Stimulated activated CD4-positive, alpha-beta T cell treated with anti-CD3 and anti-CD28 coated beads, Interleukin-4, amount 100 ng/mL, for 24 hours (primary cell): Measurements from ENCODE around the gene CA9.
A peak's percentile ranks its signal among the peaks of the same experiment; 100 is the strongest.

Experiments
- DNase-seq: peaks from one replicate; pipeline ENCODE4 v3.0.0-alpha.2; 2020

Gene CA9

DNA sequence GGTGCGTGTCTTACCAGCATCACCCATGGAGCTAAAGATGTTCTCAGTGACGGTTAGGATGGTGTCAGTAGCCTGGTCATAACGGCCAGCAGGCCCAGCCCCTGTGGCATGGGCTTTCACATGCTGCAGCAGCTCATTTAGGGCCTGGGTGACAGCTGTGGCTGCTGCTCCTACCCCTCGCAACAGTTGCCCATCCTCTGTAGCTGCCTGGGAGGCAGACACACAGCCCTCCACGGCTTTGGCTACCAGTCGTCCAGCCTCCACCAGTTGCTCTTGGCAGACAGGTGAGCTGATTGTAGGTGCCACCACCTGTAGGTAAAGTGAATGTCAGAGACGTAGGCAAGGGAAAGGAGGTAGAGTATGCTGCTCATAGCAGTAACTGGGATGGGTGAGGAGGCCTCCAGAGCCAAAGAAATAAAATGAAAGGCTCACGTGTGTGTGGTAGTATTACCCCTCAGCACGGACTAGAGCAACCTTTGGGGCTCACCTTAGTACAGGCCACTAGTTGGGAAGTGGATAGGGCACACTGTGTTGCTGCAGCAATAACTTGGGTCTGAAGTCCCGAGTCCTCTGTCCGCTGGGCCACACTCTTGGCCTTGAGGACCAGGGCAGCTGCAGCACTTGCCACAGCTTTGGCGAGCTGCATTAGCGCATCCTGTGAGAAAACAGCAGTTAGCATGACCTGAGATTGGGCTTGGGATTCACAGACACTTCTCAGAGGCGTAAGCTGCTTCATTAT lies 43.6 kb downstream of the CA9 start:
- no peak for DNase-seq

DNA sequence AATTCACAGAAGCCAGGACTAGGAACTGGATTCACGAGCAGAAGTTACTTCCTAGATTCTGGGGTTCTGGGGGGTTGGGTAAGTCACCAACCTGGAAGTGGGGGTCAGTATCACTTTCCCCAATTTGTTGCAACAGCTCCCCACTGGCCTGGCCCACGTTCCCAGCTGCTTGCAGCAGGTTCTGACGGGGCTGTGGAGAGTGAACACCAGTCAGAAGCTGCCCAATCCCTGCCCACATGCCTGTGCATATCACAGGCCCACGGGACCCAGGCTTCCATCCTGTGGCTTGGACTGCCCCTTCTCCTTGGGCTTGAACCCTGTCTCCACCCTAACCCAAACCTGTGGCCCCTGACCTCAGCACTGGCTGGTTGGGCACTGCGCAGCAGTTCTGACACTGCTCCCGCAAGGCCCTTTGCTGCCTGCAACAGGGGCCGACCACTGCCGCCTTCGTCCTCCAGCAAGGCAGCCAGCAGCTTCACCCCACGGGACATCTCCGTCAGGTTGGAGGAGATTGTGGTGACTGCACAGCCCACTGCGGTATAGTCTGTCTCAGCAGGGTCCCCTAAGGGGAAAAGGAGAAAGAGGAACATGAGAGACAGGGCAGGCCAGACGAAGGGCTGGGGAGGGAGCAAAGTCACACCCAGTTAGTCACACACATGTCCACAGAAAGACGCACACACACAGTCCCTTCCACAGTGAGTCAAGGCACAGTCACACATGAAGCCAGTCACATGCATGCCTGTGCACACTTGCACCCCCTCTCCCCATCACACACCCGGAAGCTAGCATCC lies 45.2 kb downstream of the CA9 start:
- no peak for DNase-seq

DNA sequence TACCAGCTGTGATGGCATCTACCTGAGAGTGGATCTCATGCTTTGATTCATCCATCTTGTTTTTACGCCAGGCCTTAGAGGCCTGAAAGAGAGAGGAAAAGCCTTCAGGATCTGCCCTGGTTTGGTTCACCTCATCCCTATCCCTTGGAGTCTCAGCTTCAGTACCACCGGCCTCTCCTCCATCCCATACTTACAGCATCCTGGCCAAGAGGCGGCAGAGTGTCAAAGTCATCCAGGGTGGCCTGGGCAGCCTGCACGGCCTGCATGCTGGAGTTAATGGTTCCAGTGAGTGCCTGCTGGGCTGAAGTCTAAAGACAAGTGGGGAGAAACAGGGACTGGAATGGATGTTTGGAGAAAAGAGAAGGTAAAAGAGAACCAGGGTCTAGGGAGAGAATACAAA lies 45.8 kb downstream of the CA9 start:
- DNase-seq = no peak

DNA sequence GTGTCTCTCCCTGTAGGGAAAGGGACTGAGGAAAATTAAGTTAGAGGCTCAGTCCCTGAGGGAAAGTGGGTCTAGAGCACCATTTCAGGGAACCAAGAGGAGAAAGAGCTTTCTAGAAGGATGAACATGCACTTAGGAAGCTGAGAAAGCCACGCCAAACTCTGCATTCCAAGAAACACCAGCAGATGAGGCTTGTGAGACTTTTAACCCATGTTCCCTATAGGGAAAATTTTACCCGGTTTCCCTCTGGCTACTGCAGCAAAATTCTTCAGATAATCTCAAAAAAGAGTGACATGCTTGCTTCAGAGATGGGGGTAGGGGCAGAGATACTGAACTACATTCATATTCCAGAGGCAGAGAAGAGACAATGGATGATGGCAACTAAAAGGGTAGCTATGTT lies 49.7 kb downstream of the CA9 start:
- DNase-seq = no peak

DNA sequence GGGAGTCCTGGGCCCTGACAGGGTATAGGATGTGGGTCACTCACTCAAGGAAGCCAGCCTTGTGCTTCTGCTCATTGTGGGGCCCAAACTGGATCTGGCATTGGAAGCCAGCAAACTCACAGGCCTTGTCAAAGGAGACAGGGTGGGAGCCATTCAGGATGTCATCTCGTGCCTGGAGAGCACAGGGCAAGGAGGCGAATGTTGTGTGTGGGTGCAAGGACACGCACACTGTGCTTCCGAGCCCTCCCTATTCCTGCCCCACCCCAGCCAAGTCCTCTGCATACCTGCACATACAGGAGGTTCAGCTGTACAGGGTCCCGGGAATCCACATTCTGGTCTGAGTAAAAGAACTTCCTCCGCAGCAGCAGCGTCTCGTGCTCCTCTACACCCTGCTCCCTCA lies 50.2 kb downstream of the CA9 start:
- no peak for DNase-seq

DNA sequence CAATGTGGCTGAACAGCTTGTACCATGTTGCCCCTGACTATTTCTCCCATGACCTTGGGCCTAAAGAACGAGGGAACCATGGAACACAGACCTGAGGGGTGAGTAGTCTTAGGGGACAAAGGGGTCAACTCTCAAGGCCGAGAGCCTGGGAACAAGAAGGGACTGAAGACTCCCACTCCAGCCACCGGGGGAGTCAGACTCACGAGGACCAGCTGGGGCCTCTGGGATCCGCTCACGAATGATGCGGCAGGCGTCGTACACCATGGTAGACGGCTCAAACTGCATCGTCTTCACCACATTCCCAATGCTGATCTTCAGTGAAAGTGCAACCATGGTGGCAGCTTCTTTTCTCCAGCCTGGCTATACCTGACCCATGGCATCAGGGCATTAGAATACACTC lies 51.6 kb downstream of the CA9 start:
- no peak for DNase-seq

DNA sequence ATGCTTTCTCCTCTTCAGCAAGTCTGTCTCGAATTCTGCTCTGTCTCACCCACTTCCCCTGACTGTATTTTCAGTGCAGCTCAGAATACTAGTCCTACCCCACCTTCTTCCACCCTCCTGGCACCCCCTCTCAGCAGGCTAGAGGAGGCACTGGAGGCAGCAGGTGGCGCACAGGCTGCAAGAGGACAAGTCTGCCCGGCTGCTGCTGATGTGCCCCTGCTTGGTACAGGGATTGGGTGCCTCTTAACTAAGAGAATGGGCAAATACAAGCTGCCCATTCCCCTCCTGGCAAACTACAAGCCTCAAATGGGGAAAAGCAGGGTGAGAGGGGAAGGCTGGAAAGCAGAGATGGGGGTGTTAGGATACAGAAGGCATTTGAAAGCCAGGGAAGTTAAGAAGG lies 53.2 kb downstream of the CA9 start:
- peak; percentile 28 for DNase-seq

DNA sequence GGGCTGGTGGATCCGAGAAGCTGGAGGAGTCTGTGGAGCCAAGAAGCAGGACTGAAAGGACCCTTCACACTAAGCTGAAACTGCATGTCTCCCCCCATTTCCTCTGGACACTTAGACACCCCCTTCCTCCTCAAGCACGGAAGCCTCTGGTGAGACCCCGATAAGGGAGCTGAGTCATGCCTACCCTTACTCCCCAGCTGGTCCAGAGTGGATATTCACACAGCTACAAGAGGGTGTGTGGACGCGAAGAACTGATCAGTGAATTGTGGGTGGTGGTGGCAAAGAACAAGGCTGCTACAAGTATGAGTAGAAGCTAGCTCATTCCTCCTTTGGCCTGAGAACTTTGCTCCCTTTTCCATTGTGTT lies 53.9 kb downstream of the CA9 start:
- DNase-seq = no peak

DNA sequence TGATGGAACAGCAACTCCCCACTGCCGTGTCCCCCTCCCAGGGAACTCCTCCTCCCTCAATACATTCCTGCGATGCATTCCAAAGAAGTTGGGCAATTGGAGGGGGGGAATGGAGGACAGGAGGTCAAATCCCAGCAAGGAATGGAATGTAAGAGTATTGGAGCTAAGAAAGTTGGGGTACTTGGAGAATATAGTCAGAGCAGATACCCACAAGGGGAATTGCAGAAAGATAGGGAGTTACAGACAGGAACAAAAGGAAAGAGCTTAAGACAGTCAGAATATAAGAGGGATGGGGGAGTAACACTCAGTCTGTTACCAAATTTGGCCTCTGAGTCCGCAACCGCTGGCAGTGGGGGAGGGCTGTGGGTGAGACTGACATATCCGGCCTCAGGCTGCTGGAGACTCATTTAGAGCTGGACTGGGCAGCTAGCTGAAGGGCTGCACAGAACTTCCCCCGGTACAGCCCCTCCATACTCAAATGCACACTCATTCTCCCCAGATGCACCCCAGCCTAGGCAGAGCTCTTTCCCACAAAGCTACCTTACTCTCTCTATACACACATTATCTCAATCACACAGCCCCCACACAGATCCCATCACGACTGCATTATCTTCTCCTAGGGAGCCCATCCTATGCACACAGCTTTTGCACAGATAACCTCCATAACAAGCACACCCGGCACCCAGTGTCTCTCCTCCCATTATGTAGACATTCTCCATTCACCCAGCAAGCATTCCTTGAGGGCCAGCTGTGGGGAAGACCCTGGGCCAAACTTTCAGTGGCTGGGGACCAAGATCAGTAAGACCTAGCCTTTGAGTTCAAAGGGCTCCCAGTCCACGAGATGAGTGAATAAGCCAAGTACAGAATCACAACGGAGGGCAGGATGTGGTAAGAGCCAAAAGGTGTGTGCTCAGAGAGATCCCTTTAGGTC lies 54.6 kb downstream of the CA9 start:
- DNase-seq = peak; percentile 30

DNA sequence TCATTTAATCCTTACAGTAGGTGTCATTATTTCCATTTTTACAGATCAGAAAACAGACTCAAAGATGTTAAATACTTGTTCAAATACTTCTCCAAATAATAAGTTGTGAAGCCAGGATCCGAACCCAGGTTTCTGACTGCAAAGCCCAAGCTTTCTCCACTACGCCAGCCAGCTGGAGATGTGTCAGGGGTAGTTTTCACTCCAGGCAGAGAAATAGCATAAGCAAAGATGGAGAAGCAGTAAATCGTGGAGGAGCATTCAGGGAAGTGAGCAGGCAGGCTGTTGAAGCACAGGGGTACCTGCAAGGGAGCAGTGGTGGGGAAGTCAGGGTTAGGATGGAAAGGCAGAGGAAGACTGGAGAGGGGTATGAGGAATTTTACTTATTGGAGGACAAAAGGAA lies 55.4 kb downstream of the CA9 start:
- DNase-seq = no peak

DNA sequence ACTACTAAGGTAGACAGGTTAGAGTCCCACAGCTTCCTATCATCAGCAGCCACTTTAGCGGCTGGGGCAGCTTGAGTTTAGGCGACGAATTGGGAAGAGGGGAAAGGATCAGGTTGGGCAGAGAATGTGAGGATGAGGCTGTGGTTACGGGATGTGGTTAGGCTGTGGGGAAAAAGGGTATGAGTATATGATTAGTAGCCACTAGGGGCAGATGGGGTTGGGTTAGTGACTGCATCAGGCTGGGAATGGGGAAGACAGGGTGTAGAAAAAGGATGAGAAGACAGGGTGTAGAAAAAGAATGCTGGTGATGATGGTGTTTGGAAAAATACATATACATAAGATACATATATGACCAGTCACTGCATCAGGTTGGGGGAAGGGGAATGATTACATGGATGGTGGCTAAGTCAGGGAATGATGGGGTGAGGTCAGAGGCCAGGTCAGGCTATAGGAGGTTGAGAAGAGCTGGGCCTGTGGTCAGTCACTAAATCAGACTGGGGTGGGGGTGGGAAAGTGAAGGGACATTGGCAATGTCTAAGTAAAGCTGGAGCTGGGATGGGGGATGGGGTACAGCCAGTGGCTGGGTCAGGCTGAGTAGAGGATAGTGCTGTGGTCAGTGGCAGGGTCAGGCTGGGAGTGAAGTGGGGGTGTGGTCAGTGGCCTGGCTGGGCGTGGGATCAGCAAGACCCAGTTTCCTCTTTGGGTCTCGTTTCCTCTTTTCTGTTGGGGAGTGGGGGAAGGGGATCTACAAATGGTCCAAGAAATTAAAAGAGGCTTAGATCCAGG lies 56.2 kb downstream of the CA9 start:
- DNase-seq = peak; percentile 31

DNA sequence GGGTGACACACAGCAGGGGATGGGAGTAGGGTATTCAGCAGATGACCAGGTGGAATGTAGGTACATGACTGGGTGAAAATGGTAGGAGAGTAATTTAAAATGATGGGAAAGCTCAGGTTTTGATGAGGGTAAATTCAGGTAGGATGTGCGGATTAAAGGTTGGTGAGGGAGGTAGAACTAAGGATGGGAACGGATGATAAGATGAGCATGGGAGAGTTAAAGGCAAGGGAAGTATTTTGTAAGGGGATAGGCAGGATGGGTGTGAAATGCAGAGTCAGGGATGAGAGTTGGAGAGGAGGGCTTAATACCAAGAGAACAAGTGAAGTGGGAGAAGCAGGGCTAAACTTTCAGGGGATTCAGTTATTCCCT lies 56.7 kb downstream of the CA9 start:
- DNase-seq = no peak
